ENCODE data around the gene SPRY4.

- TF ChIP-seq CTCF (IDR thresholded peaks at IDR 0.05; ENCODE audit: low read depth, low read length) (no peak), POLR2A (IDR thresholded peaks at IDR 0.05; ENCODE audit: extremely low read depth, insufficient read length) (no peak), MYC (IDR thresholded peaks at IDR 0.05; ENCODE audit: low read depth, low read length) (no peak)
Measured at GRCh38 chr5:142320430-142320738, 4.4 kb downstream of the SPRY4 start.
